Esophagus mucosa (tissue), 1 donor: Measurements from ENCODE around the gene ARHGEF40. TPM values are rescaled to one million over a fixed set of nuclear protein-coding genes. Genes with fewer than 3 reads are reported as not detected.

Experiments
- ATAC-seq: fragments of 200-7000 bp; cut with Tn5 transposase; one replicate; pipeline ENCODE4 v1.9.1; 2020
- total RNA-seq: library from RNA; stranded (reverse); gene quantifications from one replicate; pipeline ENCODE4 v1.2.4, GENCODE V29; 2023
- donor health status: DM: yes; HTN: yes; CAD: no.

Gene ARHGEF40
- total RNA-seq, 1 donor from 2014 or later, result 2.3 TPM

GRCh38 chr14:21136024-21136423 lies 65.9 kb downstream of the ARHGEF40 start:
- ATAC-seq, result no peak

Other genes starting within 250 kb of the ARHGEF40 start
- not detected for gene RNASE3, start 178.9 kb upstream of the ARHGEF40 start, total RNA-seq
- not detected for gene RNASE2, start 114.8 kb upstream of the ARHGEF40 start, total RNA-seq
- gene METTL17, start 80.3 kb upstream of the ARHGEF40 start, total RNA-seq, result 37.8 TPM
- 15.7 TPM for gene SLC39A2, start 71.0 kb upstream of the ARHGEF40 start, total RNA-seq
- gene NDRG2, start 45.2 kb upstream of the ARHGEF40 start, total RNA-seq, result 54.7 TPM
- not detected for gene TPPP2, start 40.1 kb upstream of the ARHGEF40 start, total RNA-seq
- gene RNASE13, start 35.5 kb upstream of the ARHGEF40 start, total RNA-seq, result not detected
- 2.7 TPM for gene RNASE7, start 27.9 kb upstream of the ARHGEF40 start, total RNA-seq
- gene RNASE8, start 12.5 kb upstream of the ARHGEF40 start, total RNA-seq, result not detected
- gene ZNF219, start 28.4 kb downstream of the ARHGEF40 start, total RNA-seq, result 40.4 TPM
- gene TMEM253, start 30.8 kb downstream of the ARHGEF40 start, total RNA-seq, result 1.6 TPM
- not detected for gene OR5AU1, start 85.8 kb downstream of the ARHGEF40 start, total RNA-seq
- gene HNRNPC, start 199.1 kb downstream of the ARHGEF40 start, total RNA-seq, result 415 TPM
- not detected for gene RPGRIP1, start 209.8 kb downstream of the ARHGEF40 start, total RNA-seq